Neural progenitor cell (in vitro differentiated cells): Measurements from ENCODE around the gene PLEKHJ1. TPM values are rescaled to one million over a fixed set of nuclear protein-coding genes. Genes with fewer than 3 reads are reported as not detected.

Experiments
- DNase-seq: peaks from one replicate; pipeline ENCODE4 v3.0.0-alpha.2; 2016; ENCODE audit warnings: low spot score
- H2AFZ ChIP-seq: fragments of 200-600 bp; sonication (generic); replicated peaks from 2 replicates; pipeline ENCODE4 v1.6.1; 2016; ENCODE audit warnings: antibody characterized with exemption
- H3F3A ChIP-seq: fragments of 200-600 bp; sonication (generic); 2 replicates; pipeline ENCODE4 v1.6.1; 2016; ENCODE audit warnings: antibody characterized with exemption, low read depth
- H3K27ac ChIP-seq: fragments of 200-600 bp; sonication (generic); 2 replicates; pipeline ENCODE4 v1.5.1; 2016; ENCODE audit warnings: mild to moderate bottlenecking
- H3K27me3 ChIP-seq: fragments of 200-600 bp; sonication (generic); 2 replicates; pipeline ENCODE4 v1.6.1; 2016; ENCODE audit warnings: mild to moderate bottlenecking, moderate library complexity
- H3K36me3 ChIP-seq: fragments of 200-600 bp; sonication (generic); 2 replicates; pipeline ENCODE4 v1.5.1; 2016
- H3K4me1 ChIP-seq: fragments of 200-600 bp; sonication (generic); 2 replicates; pipeline ENCODE4 v1.6.1; 2016; ENCODE audit warnings: mixed run types
- H3K4me2 ChIP-seq: fragments of 200-600 bp; sonication (generic); 2 replicates; pipeline ENCODE4 v1.6.1; 2016
- H3K4me3 ChIP-seq: fragments of 200-600 bp; sonication (generic); 2 replicates; pipeline ENCODE4 v1.5.1; 2016
- H3K79me2 ChIP-seq: fragments of 200-600 bp; sonication (generic); 2 replicates; pipeline ENCODE4 v1.6.1; 2016; ENCODE audit warnings: low read depth
- H3K9ac ChIP-seq: fragments of 200-600 bp; sonication (generic); 2 replicates; pipeline ENCODE4 v1.6.1; 2016
- H3K9me3 ChIP-seq: fragments of 200-600 bp; sonication (generic); 2 replicates; pipeline ENCODE4 v1.5.1; 2016; ENCODE audit warnings: low read depth
- H4K20me1 ChIP-seq: fragments of 200-600 bp; sonication (generic); 2 replicates; pipeline ENCODE4 v1.6.1; 2016; ENCODE audit warnings: low read depth
- H3K27ac Mint-ChIP-seq: 3 replicates; pipeline ENCODE4 v1.8.0; 2021; ENCODE audit warnings: mixed read lengths
- H3K27me3 Mint-ChIP-seq: 2 replicates; pipeline ENCODE4 v1.8.0; 2022; ENCODE audit warnings: low read depth, mild to moderate bottlenecking, inconsistent platforms, moderate library complexity, mixed read lengths; ENCODE audit not compliant: insufficient read depth
- H3K36me3 Mint-ChIP-seq: 3 replicates; pipeline ENCODE4 v1.8.0; 2021; ENCODE audit warnings: mixed read lengths
- H3K4me1 Mint-ChIP-seq: 3 replicates; pipeline ENCODE4 v1.8.0; 2021; ENCODE audit warnings: mixed read lengths
- H3K4me3 Mint-ChIP-seq: 3 replicates; pipeline ENCODE4 v1.8.0; 2021; ENCODE audit warnings: mild to moderate bottlenecking, moderate library complexity, mixed read lengths
- H3K9me3 Mint-ChIP-seq: 3 replicates; pipeline ENCODE4 v1.8.0; 2020; ENCODE audit warnings: mixed read lengths
- EZH2 ChIP-seq: fragments of 200-600 bp; sonication (generic); IDR thresholded peaks from 2 replicates; pipeline ENCODE4 v1.6.1; 2017; ENCODE audit warnings: antibody characterized with exemption, mild to moderate bottlenecking, moderate library complexity
- EZH2phosphoT487 ChIP-seq: fragments of 200-600 bp; sonication (generic); IDR thresholded peaks from 2 replicates; pipeline ENCODE4 v1.6.1; 2017; ENCODE audit warnings: antibody characterized with exemption
- total RNA-seq: library from RNA; depleted of rRNA; stranded (reverse); fragments of >200 nt; gene quantifications from 2 replicates; pipeline ENCODE4 v1.2.3, GENCODE V29; 2015; ENCODE audit warnings: low replicate concordance
- TF ChIP-seq, protein P1 (sequence below): fragments of 200-600 bp; sonication (generic); IDR thresholded peaks from 2 replicates; pipeline ENCODE4 v1.5.1; 2017; ENCODE audit warnings: antibody characterized with exemption, mild to moderate bottlenecking

PLEKHJ1 gene
- total RNA-seq, 1 donor from 2014 or later, result 77.6 TPM

DNA sequence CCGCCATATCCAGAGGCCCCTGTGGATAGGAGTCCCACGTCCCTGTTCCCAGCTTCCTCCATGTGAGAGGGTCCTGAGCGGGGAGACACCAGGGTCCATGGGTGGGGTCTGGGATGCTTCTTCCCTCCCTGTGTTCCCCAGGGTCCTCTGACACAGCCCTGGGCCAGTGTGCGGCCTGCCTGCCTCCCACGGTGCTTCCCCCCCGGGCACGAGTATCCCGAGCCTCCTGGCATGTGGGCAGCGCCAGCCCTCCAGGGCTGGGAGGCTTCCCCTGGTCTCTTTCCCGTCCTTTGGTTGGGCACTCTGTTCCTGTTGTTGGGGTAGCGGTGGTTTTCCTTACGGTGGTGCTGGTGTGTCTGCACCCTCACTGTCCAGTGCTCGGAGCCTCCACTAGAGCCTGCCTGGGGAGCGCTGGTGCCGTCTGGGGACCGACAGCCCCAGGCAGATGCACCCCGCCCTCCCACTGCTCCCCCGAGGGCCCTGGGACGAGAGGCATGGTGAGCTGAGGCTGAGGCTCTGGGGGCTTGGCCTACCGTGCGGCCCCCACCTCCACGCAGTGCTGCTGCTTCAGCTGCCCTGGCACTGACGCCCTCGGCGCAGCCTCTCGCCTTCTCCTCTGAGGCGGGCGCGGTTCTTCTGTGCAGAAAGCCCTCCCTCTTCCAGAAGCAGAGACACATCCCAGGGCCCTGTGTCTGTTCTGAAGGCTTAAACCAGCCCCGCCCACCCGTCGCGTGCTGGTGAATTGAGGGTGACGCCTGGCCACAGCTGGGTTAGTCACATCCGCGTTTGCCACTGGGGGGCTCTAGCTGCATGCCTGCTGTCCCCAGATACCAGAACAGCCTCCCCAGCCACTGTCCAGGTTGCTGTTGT lies 27.9 kb downstream of the PLEKHJ1 start:
- no peak for TF ChIP-seq EZH2
- TF ChIP-seq, protein P1, sequence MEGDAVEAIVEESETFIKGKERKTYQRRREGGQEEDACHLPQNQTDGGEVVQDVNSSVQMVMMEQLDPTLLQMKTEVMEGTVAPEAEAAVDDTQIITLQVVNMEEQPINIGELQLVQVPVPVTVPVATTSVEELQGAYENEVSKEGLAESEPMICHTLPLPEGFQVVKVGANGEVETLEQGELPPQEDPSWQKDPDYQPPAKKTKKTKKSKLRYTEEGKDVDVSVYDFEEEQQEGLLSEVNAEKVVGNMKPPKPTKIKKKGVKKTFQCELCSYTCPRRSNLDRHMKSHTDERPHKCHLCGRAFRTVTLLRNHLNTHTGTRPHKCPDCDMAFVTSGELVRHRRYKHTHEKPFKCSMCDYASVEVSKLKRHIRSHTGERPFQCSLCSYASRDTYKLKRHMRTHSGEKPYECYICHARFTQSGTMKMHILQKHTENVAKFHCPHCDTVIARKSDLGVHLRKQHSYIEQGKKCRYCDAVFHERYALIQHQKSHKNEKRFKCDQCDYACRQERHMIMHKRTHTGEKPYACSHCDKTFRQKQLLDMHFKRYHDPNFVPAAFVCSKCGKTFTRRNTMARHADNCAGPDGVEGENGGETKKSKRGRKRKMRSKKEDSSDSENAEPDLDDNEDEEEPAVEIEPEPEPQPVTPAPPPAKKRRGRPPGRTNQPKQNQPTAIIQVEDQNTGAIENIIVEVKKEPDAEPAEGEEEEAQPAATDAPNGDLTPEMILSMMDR, result peak; percentile 33
- TF ChIP-seq EZH2phosphoT487, result no peak
- peaks cover 16% of the 10 kb centered on the region for H3K36me3 Mint-ChIP-seq
- Histone ChIP-seq H3K9me3 (no peaks in the 10 kb centered on the region), H3K79me2 (no peaks in the 10 kb centered on the region), H3K4me3 (no peak overlapping the region), H3K27me3 (no peaks in the 10 kb centered on the region), H3K36me3 (no peaks in the 10 kb centered on the region), H4K20me1 (peaks cover 13% of the 10 kb centered on the region), H3K4me2 (no peak overlapping the region), H3K27ac (peak overlapping the region; percentile 29), H3K4me1 (peaks cover 5% of the 10 kb centered on the region), H3K9ac (no peak overlapping the region), H3F3A (no peaks in the 10 kb centered on the region), H2AFZ (no peak overlapping the region)
- H3K27me3 Mint-ChIP-seq, result peaks cover 14% of the 10 kb centered on the region
- no peak overlapping the region for H3K4me3 Mint-ChIP-seq
- DNase-seq, result peak; percentile 83
- no peaks in the 10 kb centered on the region for H3K4me1 Mint-ChIP-seq
- no peak overlapping the region for H3K27ac Mint-ChIP-seq
- no peaks in the 10 kb centered on the region for H3K9me3 Mint-ChIP-seq

DNA sequence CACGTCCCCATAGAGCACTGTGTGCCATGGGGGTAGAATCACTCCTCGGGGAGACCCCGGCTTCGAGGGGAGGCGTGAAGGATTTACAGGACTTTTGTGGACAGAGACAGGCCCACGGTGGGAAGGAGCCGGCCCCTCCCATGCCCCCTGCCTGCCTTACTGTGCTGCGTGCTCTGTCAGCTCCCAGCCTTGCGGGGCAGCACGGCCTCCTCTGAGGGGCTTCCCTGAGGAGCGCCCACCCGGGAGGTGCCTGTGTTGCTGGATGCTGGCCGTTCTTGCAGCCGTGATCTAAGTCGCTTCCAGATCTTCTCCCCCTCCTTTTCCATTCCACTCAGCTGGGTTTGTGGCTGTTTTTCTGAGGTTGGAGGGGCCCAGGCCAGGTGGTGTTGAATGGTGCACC lies 29.1 kb downstream of the PLEKHJ1 start:
- Histone ChIP-seq H3K9ac (no peak overlapping the region), H3F3A (no peaks in the 10 kb centered on the region), H3K9me3 (no peaks in the 10 kb centered on the region), H3K4me3 (no peak overlapping the region), H3K36me3 (no peaks in the 10 kb centered on the region), H3K27ac (no peak overlapping the region), H3K4me2 (no peak overlapping the region), H3K4me1 (peaks cover 5% of the 10 kb centered on the region), H3K27me3 (no peaks in the 10 kb centered on the region), H4K20me1 (peaks cover 17% of the 10 kb centered on the region), H3K79me2 (no peaks in the 10 kb centered on the region), H2AFZ (no peak overlapping the region)
- H3K9me3 Mint-ChIP-seq, result no peaks in the 10 kb centered on the region
- no peak for TF ChIP-seq EZH2phosphoT487
- TF ChIP-seq, protein P1, result no peak
- TF ChIP-seq EZH2, result no peak
- peaks cover 15% of the 10 kb centered on the region for H3K36me3 Mint-ChIP-seq
- no peak overlapping the region for H3K4me3 Mint-ChIP-seq
- peaks cover 15% of the 10 kb centered on the region for H3K27me3 Mint-ChIP-seq
- DNase-seq, result no peak
- H3K4me1 Mint-ChIP-seq, result no peaks in the 10 kb centered on the region
- no peak overlapping the region for H3K27ac Mint-ChIP-seq

DNA sequence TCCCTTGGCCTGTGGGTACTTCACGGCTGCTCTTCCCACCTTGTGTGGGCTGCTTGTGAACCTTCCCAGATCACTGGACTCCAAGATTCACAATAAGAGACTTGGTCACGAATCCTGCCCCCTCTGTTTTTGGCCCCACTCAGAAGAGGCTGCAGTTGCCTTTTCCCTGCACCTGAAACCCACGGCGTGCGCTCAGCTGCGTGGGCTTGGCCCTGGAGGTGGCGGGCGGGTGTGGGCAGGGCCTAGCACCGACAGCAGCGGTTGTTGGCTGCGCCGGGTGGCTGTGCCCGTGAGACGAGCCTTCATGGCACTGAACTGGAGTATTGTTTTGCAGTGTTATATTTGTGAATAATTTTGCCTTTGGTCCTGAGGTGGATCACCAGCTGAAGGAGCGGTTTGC lies 33.8 kb downstream of the PLEKHJ1 start:
- peaks cover 31% of the 10 kb centered on the region for H4K20me1 ChIP-seq
- Mint-ChIP-seq H3K9me3 (no peaks in the 10 kb centered on the region), H3K4me1 (peaks cover 5% of the 10 kb centered on the region), H3K27ac (no peak overlapping the region), H3K27me3 (peaks cover 10% of the 10 kb centered on the region), H3K4me3 (no peak overlapping the region), H3K36me3 (peaks cover 9% of the 10 kb centered on the region)
- no peak overlapping the region for H3K4me2 ChIP-seq
- no peaks in the 10 kb centered on the region for H3K9me3 ChIP-seq
- H3K4me3 ChIP-seq, result no peak overlapping the region
- TF ChIP-seq, protein P1, result no peak
- no peak for TF ChIP-seq EZH2phosphoT487
- TF ChIP-seq EZH2, result no peak
- H3F3A ChIP-seq, result peaks cover 6% of the 10 kb centered on the region
- H2AFZ ChIP-seq, result no peak overlapping the region
- no peak overlapping the region for H3K27ac ChIP-seq
- no peaks in the 10 kb centered on the region for H3K36me3 ChIP-seq
- no peak overlapping the region for H3K9ac ChIP-seq
- no peaks in the 10 kb centered on the region for H3K27me3 ChIP-seq
- no peak for DNase-seq
- H3K4me1 ChIP-seq, result peaks cover 6% of the 10 kb centered on the region
- H3K79me2 ChIP-seq, result peaks cover 13% of the 10 kb centered on the region
